GM21723 (cell line): ENCODE measurements around the gene NFIA.

ENCODE experiments used
- ATAC-seq: cut with Tn5 transposase; IDR thresholded peaks from one replicate; pipeline ENCODE4 v1.9.1; 2021; ENCODE audit warnings: mild to moderate bottlenecking, moderate library complexity; ENCODE audit not compliant: unreplicated experiment

The NFIA gene

GRCh38 chr1:61379693-61380092 lies 297.3 kb downstream of the NFIA start:
- ATAC-seq = no peak

GRCh38 chr1:61380561-61380960 lies 298.2 kb downstream of the NFIA start:
- no peak for ATAC-seq

- no peak for ATAC-seq
Observed at GRCh38 chr1:61386323-61386722, 304.0 kb downstream of the NFIA start.

GRCh38 chr1:61386770-61387169 lies 304.4 kb downstream of the NFIA start:
- ATAC-seq = no peak

GRCh38 chr1:61387829-61388228 lies 305.5 kb downstream of the NFIA start:
- ATAC-seq = no peak

- no peak for ATAC-seq
Observed at GRCh38 chr1:61388566-61388965, 306.2 kb downstream of the NFIA start.

- no peak for ATAC-seq
Observed at GRCh38 chr1:61389194-61389925, 307.0 kb downstream of the NFIA start.

- ATAC-seq = no peak
Observed at GRCh38 chr1:61389926-61390845, 307.8 kb downstream of the NFIA start.

GRCh38 chr1:61391730-61392129 lies 309.4 kb downstream of the NFIA start:
- no peak for ATAC-seq

- ATAC-seq = no peak
Observed at GRCh38 chr1:61392409-61393242, 310.3 kb downstream of the NFIA start.

- ATAC-seq = no peak
Observed at GRCh38 chr1:61393575-61393974, 311.2 kb downstream of the NFIA start.

- ATAC-seq = no peak
Observed at GRCh38 chr1:61395146-61395800, 312.9 kb downstream of the NFIA start.

GRCh38 chr1:61397495-61397894 lies 315.1 kb downstream of the NFIA start:
- ATAC-seq = no peak

- ATAC-seq = no peak
Observed at GRCh38 chr1:61397935-61398334, 315.6 kb downstream of the NFIA start.

- ATAC-seq = no peak
Observed at GRCh38 chr1:61399199-61399598, 316.8 kb downstream of the NFIA start.

GRCh38 chr1:61400131-61400770 lies 317.9 kb downstream of the NFIA start:
- ATAC-seq = no peak

- ATAC-seq = no peak
Observed at GRCh38 chr1:61400997-61401396, 318.6 kb downstream of the NFIA start.

GRCh38 chr1:61403679-61404596 lies 321.6 kb downstream of the NFIA start:
- ATAC-seq = no peak
